SK-N-MC (cell line): ENCODE results near the gene GTF3C1.

Source experiments
- EZH2 ChIP-seq: fragments of 200-600 bp; sonication (generic); IDR thresholded peaks from one replicate; pipeline ENCODE4 v1.6.1; 2017; ENCODE audit warnings: antibody characterized with exemption
- POLR2AphosphoS5 ChIP-seq: IDR thresholded peaks from 2 replicates; pipeline ENCODE4 v1.6.1; 2012; ENCODE audit warnings: mild to moderate bottlenecking, low read depth, low read length, borderline replicate concordance

GRCh38 chr16:27483088-27483437, 66.7 kb downstream of the GTF3C1 start:
- TF ChIP-seq POLR2AphosphoS5 (no peak), EZH2 (no peak)
